WERI-Rb-1 (cell line): ENCODE data around the gene ZSCAN22.

Experiments used
- DNase-seq: peaks from one replicate; pipeline ENCODE4 v3.0.0-alpha.2; 2020
- H3K27ac ChIP-seq: fragments of 250-450 bp; sonication (Bioruptor Pico); 2 replicates; pipeline ENCODE4 v1.5.1; 2020; ENCODE audit warnings: mild to moderate bottlenecking, moderate library complexity
- H3K27me3 ChIP-seq: fragments of 250-450 bp; sonication (Bioruptor Pico); 2 replicates; pipeline ENCODE4 v1.5.1; 2021; ENCODE audit warnings: mild to moderate bottlenecking, low read depth, moderate library complexity; ENCODE audit not compliant: insufficient read depth, severe bottlenecking
- H3K36me3 ChIP-seq: fragments of 250-450 bp; sonication (Bioruptor Pico); 2 replicates; pipeline ENCODE4 v1.5.1; 2020; ENCODE audit warnings: mild to moderate bottlenecking, moderate library complexity
- H3K4me3 ChIP-seq: 2 replicates; pipeline ENCODE4 v1.5.1; 2011; ENCODE audit warnings: low read depth, mild to moderate bottlenecking, control low read depth, low read length
- H3K9me3 ChIP-seq: fragments of 250-450 bp; sonication (Bioruptor Pico); 2 replicates; pipeline ENCODE4 v1.5.1; 2021; ENCODE audit warnings: mild to moderate bottlenecking, moderate library complexity; ENCODE audit not compliant: severe bottlenecking
- CTCF ChIP-seq: IDR thresholded peaks from 2 replicates; pipeline ENCODE4 v1.5.1; 2011; ENCODE audit warnings: low read depth, mild to moderate bottlenecking, control low read depth, inconsistent platforms, low read length

The ZSCAN22 gene

GRCh38 chr19:58362272-58362994 is 35.6 kb downstream of the ZSCAN22 start, which contains the start of gene ZNF497:
Gene ZNF497 (minus strand): TSS chr19:58362751. CDS start chr19:58357635, 5,116 bp downstream.
- DNase-seq = peak; percentile 95
- H3K27ac ChIP-seq = peak within 1 kb of the TSS; percentile 94
- H3K36me3 ChIP-seq = no peaks in the 10 kb centered on the region
- TF ChIP-seq CTCF = no peak
- no peaks in the 10 kb centered on the region for H3K9me3 ChIP-seq
- H3K4me3 ChIP-seq = peak within 1 kb of the TSS; percentile 95
- no peaks in the 10 kb centered on the region for H3K27me3 ChIP-seq

GRCh38 chr19:58364146-58364545 is 37.4 kb downstream of the ZSCAN22 start:
- no peak for TF ChIP-seq CTCF
- no peaks in the 10 kb centered on the region for H3K36me3 ChIP-seq
- H3K9me3 ChIP-seq = no peaks in the 10 kb centered on the region
- no peaks in the 10 kb centered on the region for H3K27me3 ChIP-seq
- no peak for DNase-seq
- H3K4me3 ChIP-seq = no peak overlapping the region
- H3K27ac ChIP-seq = no peak overlapping the region

GRCh38 chr19:58366585-58367430 is 40.0 kb downstream of the ZSCAN22 start:
- TF ChIP-seq CTCF = no peak
- Histone ChIP-seq H3K36me3 (no peaks in the 10 kb centered on the region), H3K9me3 (no peaks in the 10 kb centered on the region), H3K27me3 (no peaks in the 10 kb centered on the region), H3K27ac (no peak overlapping the region), H3K4me3 (no peak overlapping the region)
- DNase-seq = no peak

- no peaks in the 10 kb centered on the region for H3K9me3 ChIP-seq
- DNase-seq = no peak
- H3K27me3 ChIP-seq = no peaks in the 10 kb centered on the region
- H3K27ac ChIP-seq = no peak overlapping the region
- no peak for TF ChIP-seq CTCF
- H3K36me3 ChIP-seq = no peaks in the 10 kb centered on the region
- H3K4me3 ChIP-seq = no peak overlapping the region
These were observed 41.1 kb downstream of the ZSCAN22 start for GRCh38 chr19:58367698-58368454.

DNA sequence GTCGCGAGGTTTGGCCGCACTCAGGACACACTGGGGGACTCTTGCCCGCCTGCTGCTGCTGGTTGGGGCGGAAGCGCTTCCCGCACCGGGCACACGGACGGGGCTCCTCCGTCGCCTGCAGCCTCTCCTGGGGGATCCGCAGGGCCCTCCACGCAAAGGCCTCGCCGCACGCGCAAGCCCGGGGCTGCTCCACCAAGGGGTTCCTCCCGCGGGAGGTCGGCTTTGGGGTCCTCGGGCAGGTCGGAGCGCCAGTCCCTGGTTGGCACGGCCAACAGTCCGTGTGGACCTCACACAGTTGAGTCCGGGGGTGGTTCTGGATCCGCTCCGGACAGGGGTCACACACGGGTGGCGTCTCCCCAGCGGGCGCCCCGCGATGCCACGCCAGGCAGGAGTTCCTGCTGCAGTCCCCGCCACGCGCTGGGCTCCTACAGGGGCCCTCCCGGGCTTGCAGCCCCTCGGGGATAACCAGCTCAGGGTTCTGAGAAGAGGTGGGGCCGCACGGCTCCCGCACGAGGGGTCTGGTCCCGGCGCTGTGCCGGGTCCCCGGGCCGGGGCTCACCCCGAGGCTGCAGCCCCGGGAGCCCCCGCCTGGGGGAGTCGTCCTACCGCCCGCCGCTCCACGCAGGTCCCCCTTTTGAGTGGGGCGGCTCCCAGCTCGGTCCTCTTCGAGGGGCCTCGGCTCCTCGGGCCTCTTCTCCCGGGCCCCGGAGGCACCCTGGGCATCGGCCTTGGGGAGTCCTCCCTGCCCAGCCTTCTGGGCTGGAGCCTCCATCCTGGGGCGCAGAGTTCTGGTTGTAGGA is 42.0 kb downstream of the ZSCAN22 start:
- no peak for DNase-seq
- no peak overlapping the region for H3K4me3 ChIP-seq
- no peaks in the 10 kb centered on the region for H3K27me3 ChIP-seq
- TF ChIP-seq CTCF = no peak
- no peaks in the 10 kb centered on the region for H3K36me3 ChIP-seq
- H3K9me3 ChIP-seq = no peaks in the 10 kb centered on the region
- H3K27ac ChIP-seq = no peak overlapping the region
